DMS153 treated with DMSO at 0.1 percent for 48 hours (cell line): Measurements from ENCODE around the gene PHF2.

ENCODE experiments used
- DNase-seq: peaks from one replicate; lab custom pipeline; 2025; ENCODE audit not compliant: unreplicated experiment; lab: John Stamatoyannopoulos, UW

PHF2 gene

GRCh38 chr9:93676310-93677047, 100.1 kb downstream of the PHF2 start:
- DNase-seq: no peak

- no peak for DNase-seq
Measured at GRCh38 chr9:93677048-93677571, 100.7 kb downstream of the PHF2 start.

- DNase-seq: no peak
Measured at GRCh38 chr9:93677641-93678136, 101.3 kb downstream of the PHF2 start.

- DNase-seq: no peak
Measured at GRCh38 chr9:93678199-93679019, 102.0 kb downstream of the PHF2 start.

- DNase-seq: no peak
Measured at GRCh38 chr9:93679536-93680442, 103.4 kb downstream of the PHF2 start.

GRCh38 chr9:93680443-93681268, 104.3 kb downstream of the PHF2 start:
- DNase-seq: no peak

GRCh38 chr9:93681269-93682154, 105.1 kb downstream of the PHF2 start:
- no peak for DNase-seq

GRCh38 chr9:93682155-93682968, 106.0 kb downstream of the PHF2 start:
- peak; percentile 70 for DNase-seq

GRCh38 chr9:93683331-93684134, 107.1 kb downstream of the PHF2 start:
- DNase-seq: no peak

GRCh38 chr9:93684161-93684765, 107.9 kb downstream of the PHF2 start:
- DNase-seq: no peak

GRCh38 chr9:93684806-93685543, 108.6 kb downstream of the PHF2 start:
- no peak for DNase-seq

GRCh38 chr9:93686127-93686879, 109.9 kb downstream of the PHF2 start:
- no peak for DNase-seq

- DNase-seq: no peak
Measured at GRCh38 chr9:93686880-93687236, 110.5 kb downstream of the PHF2 start.

- DNase-seq: no peak
Measured at GRCh38 chr9:93690618-93691017, 114.2 kb downstream of the PHF2 start.

GRCh38 chr9:93693129-93693528, 116.7 kb downstream of the PHF2 start:
- no peak for DNase-seq
